GM12865 (cell line): ENCODE results near the gene ELOVL5.

Experiments
- DNase-seq: peaks from one replicate; pipeline ENCODE4 v3.0.0; 2010; ENCODE audit warnings: low read depth
- H3K4me3 ChIP-seq: 2 replicates; pipeline ENCODE4 v1.5.1; 2011; ENCODE audit warnings: mild to moderate bottlenecking, low read depth, low read length, control low read depth
- TF ChIP-seq, protein P1 (sequence below): IDR thresholded peaks from 2 replicates; pipeline ENCODE4 v1.5.1; 2011; ENCODE audit warnings: low read length, control low read depth, low read depth, inconsistent platforms; ENCODE audit not compliant: insufficient read depth; ENCODE audit errors: missing control alignments

ELOVL5 gene

DNA sequence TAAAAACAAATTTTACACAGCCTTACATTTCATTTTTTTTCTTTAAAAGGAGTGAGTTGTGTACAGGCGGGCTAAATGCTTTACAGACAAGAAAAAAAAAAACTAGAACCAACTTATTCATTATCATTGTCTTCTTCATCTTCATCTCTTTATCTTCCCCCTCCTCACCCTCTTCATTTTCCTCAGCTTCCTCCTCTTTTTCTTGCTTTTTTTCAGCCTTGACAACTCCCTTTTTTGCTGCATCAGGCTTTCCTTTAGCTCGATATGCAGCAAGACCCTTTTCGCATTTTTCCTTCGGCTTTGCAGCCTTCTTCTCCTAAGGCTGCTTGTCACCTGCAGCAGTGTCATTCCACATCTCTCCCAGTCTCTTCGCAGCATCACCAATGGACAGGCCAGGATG is 113.2 kb downstream of the ELOVL5 start:
- DNase-seq = no peak
- TF ChIP-seq, protein P1, sequence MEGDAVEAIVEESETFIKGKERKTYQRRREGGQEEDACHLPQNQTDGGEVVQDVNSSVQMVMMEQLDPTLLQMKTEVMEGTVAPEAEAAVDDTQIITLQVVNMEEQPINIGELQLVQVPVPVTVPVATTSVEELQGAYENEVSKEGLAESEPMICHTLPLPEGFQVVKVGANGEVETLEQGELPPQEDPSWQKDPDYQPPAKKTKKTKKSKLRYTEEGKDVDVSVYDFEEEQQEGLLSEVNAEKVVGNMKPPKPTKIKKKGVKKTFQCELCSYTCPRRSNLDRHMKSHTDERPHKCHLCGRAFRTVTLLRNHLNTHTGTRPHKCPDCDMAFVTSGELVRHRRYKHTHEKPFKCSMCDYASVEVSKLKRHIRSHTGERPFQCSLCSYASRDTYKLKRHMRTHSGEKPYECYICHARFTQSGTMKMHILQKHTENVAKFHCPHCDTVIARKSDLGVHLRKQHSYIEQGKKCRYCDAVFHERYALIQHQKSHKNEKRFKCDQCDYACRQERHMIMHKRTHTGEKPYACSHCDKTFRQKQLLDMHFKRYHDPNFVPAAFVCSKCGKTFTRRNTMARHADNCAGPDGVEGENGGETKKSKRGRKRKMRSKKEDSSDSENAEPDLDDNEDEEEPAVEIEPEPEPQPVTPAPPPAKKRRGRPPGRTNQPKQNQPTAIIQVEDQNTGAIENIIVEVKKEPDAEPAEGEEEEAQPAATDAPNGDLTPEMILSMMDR = no peak
- no peak overlapping the region for H3K4me3 ChIP-seq

DNA sequence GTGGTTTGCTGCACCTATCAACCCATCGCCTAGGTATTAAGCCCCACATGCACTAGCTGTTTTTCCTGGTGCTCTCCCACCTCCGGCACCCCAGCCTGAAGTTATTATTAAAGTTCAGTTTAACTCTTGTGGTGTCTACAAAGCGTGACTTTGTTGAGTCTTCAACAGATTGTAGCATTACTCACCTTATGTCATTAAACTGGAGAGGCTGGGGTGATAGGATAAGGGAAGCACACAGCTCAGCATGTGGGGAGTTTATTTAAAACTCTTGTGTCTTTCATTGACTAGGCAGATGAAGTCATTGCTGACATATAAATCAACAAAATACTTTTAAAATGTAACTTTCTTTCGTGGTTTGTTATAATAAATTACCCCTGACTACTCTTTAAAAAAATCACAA is 115.4 kb downstream of the ELOVL5 start:
- TF ChIP-seq, protein P1 = no peak
- no peak for DNase-seq

DNA sequence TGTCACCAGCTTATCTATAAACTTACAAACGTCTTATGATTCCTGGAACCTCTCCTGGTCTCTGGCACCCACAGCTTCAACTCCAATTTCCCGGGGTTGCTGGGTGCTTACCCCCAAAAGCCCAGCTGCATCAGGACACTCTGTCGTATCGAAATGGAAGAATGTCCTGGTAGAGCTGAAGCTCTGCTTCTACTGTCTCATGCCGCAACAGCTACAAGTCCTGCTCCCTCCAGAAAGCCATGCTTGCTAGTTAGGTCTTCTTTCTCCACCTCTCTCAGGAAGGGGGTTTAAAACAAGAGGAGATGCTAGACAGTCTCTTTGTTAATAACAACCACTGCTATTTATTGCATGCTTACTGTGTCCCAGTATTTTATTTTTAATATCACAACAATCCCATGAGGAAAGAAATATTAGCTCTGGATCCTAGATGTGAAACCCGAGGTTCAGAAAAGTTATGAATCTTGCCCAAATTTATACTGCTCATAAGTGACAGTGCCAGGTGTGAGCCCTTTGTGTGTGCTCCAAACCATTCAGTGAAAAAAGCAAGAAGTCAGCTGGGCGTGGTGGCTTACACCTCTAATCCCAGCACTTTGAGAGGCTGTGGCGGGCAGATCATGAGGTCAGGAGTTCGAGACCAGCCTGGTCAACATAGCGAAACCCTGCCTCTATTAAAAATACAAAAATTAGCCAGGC is 117.8 kb downstream of the ELOVL5 start:
- no peak for DNase-seq
- TF ChIP-seq, protein P1 = no peak
- H3K4me3 ChIP-seq = no peak overlapping the region

More for the DNA sequence above, 115.4 kb downstream of the ELOVL5 start:
- H3K4me3 ChIP-seq = no peak overlapping the region

DNA sequence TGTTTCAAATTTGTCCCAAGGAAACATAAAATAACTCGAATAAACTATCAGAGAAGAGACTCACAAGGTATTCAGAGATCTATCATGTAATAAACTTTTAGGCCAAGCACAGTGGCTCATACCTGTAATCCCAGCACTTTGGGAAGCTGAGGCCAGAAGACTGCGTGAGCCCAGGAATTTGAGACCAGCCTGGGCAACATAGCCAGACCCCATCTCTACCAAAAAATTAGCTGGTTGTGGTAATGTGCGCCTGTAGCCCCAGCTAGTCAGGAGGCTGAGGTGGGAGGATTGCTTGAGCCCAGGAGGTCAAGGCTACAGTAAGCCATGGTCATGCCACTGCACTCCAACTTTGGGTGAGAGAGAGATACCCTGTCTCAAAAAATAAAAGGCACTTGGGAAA is 120.9 kb downstream of the ELOVL5 start:
- H3K4me3 ChIP-seq = no peak overlapping the region
- no peak for DNase-seq
- TF ChIP-seq, protein P1 = no peak

DNA sequence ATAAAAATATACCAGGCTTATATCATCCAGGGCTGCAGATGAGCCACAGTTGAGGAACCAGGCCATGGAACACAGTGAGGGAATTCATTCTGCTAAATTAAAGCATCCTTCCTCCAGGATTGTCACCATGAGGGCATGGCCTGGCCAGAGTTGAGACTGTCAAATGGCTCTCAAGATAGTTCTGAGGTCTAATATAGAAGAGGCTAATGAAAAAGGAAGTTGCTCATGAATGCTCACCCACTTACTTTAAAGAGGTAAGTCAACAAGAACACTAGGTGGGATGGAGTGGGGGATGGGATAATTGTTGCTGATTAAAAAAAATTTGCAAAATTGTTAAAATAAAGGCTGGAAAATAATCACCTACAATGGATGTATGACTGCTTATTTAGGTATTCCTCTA is 128.1 kb downstream of the ELOVL5 start:
- no peak overlapping the region for H3K4me3 ChIP-seq
- no peak for DNase-seq
- TF ChIP-seq, protein P1 = no peak
